Measurements from ENCODE around the gene MCRIP1. TPM values are rescaled to one million over a fixed set of nuclear protein-coding genes. Genes with fewer than 3 reads are reported as not detected.

MCRIP1 gene
- total RNA-seq, 1 experiment from 2014 or later, result 126 TPM

- ATAC-seq (peak; percentile 4), DNase-seq (ENCODE audit: low spot score) (peak; percentile 34)
- Mint-ChIP-seq H3K27me3 (ENCODE audit: low read depth) (no peaks in the 10 kb centered on the region; the same call in 1 of the 2 replicates), H3K27ac (peak overlapping the region; percentile 88), H3K36me3 (peaks cover 2% of the 10 kb centered on the region; the same call in 1 of the 2 replicates), H3K4me3 (peak overlapping the region; percentile 76), H3K4me1 (peaks cover 16% of the 10 kb centered on the region), H3K9me3 (no peaks in the 10 kb centered on the region)
- CTCF ChIA-PET, result interaction anchor here (1.0 to 2.3 kb wide), 28 partner anchors 10 to 186 kb away, joined by 3 to 16 read pairs (median 6); partner anchors contain the start of genes ALYREF, ANAPC11, ARL16 and CENPX
- TF ChIP-seq, protein P1, sequence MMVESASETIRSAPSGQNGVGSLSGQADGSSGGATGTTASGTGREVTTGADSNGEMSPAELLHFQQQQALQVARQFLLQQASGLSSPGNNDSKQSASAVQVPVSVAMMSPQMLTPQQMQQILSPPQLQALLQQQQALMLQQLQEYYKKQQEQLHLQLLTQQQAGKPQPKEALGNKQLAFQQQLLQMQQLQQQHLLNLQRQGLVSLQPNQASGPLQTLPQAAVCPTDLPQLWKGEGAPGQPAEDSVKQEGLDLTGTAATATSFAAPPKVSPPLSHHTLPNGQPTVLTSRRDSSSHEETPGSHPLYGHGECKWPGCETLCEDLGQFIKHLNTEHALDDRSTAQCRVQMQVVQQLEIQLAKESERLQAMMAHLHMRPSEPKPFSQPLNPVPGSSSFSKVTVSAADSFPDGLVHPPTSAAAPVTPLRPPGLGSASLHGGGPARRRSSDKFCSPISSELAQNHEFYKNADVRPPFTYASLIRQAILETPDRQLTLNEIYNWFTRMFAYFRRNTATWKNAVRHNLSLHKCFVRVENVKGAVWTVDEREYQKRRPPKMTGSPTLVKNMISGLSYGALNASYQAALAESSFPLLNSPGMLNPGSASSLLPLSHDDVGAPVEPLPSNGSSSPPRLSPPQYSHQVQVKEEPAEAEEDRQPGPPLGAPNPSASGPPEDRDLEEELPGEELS (CRISPR knock-in tag; IDR thresholded peaks at IDR 0.05), result peak; percentile 15; the same call in 1 of the 2 replicates
- TF ChIP-seq USF2 (CRISPR knock-in tag; IDR thresholded peaks at IDR 0.05), result no peak
- TF ChIP-seq ZNF416 (CRISPR knock-in tag; IDR thresholded peaks at IDR 0.05), result peak; percentile 58; the same call in 1 of the 2 replicates
- 0 out of 2 replicates have a peak, but pooled peaks have one; percentile 23 for TF ChIP-seq E2F4 (CRISPR knock-in tag; IDR thresholded peaks at IDR 0.05; ENCODE audit: borderline replicate concordance, low read depth)
- TF ChIP-seq ZBTB43 (CRISPR knock-in tag; IDR thresholded peaks at IDR 0.05), result no peak
- TF ChIP-seq TP53 (CRISPR knock-in tag; IDR thresholded peaks at IDR 0.05), result 0 out of 2 replicates have a peak, but pooled peaks have one; percentile 72
- POLR2A ChIA-PET, result interaction anchor here (1.2 to 2.6 kb wide), 8 partner anchors 9 to 56 kb away, joined by 3 to 12 read pairs (median 6); partner anchors contain the start of genes ALYREF, ANAPC11, MAFG and NPB
These were observed 37.3 kb upstream of the MCRIP1 start for GRCh38 chr17:81870131-81870980.

GRCh38 chr17:81869221-81870130 lies 36.4 kb upstream of the MCRIP1 start:
- ChIA-PET CTCF (interaction anchor here (0.8 to 2.3 kb wide), 35 partner anchors 9 to 185 kb away, joined by 3 to 16 read pairs (median 6); partner anchors contain the start of genes ALYREF, ANAPC11, ARL16 and CENPX), POLR2A (interaction anchor here (1.2 to 2.6 kb wide), 8 partner anchors 8 to 57 kb away, joined by 3 to 12 read pairs (median 6); partner anchors contain the start of genes ALYREF, ANAPC11, MAFG and NPB)
- peaks cover 16% of the 10 kb centered on the region for H3K4me1 Mint-ChIP-seq
- ATAC-seq (peak; percentile 22), DNase-seq (ENCODE audit: low spot score) (peak; percentile 72)
- H3K9me3 Mint-ChIP-seq, result no peaks in the 10 kb centered on the region
- peak overlapping the region; percentile 76 for H3K4me3 Mint-ChIP-seq
- no peaks in the 10 kb centered on the region; the same call in 1 of the 2 replicates for H3K27me3 Mint-ChIP-seq (ENCODE audit: low read depth)
- H3K36me3 Mint-ChIP-seq, result peaks cover 4% of the 10 kb centered on the region; the same call in 1 of the 2 replicates
- peak overlapping the region; percentile 88 for H3K27ac Mint-ChIP-seq
- TF ChIP-seq ATF1 (CRISPR knock-in tag; IDR thresholded peaks at IDR 0.05) (0 out of 2 replicates have a peak, but pooled peaks have one; percentile 64), CBFB (CRISPR knock-in tag; IDR thresholded peaks at IDR 0.05; ENCODE audit: low read depth) (0 out of 2 replicates have a peak, but pooled peaks have one; percentile 25), NFYB (CRISPR knock-in tag; conservative IDR thresholded peaks at IDR 0.05; ENCODE audit: low read depth) (no peak), FOXJ3 (CRISPR knock-in tag; IDR thresholded peaks at IDR 0.05; ENCODE audit: borderline replicate concordance) (no peak), JAZF1 (CRISPR knock-in tag; IDR thresholded peaks at IDR 0.05) (no peak), ZNF317 (CRISPR knock-in tag; IDR thresholded peaks at IDR 0.05; ENCODE audit: borderline replicate concordance, low read depth) (no peak), TEAD4 (CRISPR knock-in tag; IDR thresholded peaks at IDR 0.05) (no peak)
- TF ChIP-seq, protein P2, sequence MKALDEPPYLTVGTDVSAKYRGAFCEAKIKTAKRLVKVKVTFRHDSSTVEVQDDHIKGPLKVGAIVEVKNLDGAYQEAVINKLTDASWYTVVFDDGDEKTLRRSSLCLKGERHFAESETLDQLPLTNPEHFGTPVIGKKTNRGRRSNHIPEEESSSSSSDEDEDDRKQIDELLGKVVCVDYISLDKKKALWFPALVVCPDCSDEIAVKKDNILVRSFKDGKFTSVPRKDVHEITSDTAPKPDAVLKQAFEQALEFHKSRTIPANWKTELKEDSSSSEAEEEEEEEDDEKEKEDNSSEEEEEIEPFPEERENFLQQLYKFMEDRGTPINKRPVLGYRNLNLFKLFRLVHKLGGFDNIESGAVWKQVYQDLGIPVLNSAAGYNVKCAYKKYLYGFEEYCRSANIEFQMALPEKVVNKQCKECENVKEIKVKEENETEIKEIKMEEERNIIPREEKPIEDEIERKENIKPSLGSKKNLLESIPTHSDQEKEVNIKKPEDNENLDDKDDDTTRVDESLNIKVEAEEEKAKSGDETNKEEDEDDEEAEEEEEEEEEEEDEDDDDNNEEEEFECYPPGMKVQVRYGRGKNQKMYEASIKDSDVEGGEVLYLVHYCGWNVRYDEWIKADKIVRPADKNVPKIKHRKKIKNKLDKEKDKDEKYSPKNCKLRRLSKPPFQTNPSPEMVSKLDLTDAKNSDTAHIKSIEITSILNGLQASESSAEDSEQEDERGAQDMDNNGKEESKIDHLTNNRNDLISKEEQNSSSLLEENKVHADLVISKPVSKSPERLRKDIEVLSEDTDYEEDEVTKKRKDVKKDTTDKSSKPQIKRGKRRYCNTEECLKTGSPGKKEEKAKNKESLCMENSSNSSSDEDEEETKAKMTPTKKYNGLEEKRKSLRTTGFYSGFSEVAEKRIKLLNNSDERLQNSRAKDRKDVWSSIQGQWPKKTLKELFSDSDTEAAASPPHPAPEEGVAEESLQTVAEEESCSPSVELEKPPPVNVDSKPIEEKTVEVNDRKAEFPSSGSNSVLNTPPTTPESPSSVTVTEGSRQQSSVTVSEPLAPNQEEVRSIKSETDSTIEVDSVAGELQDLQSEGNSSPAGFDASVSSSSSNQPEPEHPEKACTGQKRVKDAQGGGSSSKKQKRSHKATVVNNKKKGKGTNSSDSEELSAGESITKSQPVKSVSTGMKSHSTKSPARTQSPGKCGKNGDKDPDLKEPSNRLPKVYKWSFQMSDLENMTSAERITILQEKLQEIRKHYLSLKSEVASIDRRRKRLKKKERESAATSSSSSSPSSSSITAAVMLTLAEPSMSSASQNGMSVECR (CRISPR knock-in tag; IDR thresholded peaks at IDR 0.05; ENCODE audit: borderline replicate concordance), result 0 out of 2 replicates have a peak, but pooled peaks have one; percentile 20
- TF ChIP-seq, protein P3, sequence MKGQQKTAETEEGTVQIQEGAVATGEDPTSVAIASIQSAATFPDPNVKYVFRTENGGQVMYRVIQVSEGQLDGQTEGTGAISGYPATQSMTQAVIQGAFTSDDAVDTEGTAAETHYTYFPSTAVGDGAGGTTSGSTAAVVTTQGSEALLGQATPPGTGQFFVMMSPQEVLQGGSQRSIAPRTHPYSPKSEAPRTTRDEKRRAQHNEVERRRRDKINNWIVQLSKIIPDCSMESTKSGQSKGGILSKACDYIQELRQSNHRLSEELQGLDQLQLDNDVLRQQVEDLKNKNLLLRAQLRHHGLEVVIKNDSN (CRISPR knock-in tag; IDR thresholded peaks at IDR 0.05), result no peak
- TF ChIP-seq, protein P4, sequence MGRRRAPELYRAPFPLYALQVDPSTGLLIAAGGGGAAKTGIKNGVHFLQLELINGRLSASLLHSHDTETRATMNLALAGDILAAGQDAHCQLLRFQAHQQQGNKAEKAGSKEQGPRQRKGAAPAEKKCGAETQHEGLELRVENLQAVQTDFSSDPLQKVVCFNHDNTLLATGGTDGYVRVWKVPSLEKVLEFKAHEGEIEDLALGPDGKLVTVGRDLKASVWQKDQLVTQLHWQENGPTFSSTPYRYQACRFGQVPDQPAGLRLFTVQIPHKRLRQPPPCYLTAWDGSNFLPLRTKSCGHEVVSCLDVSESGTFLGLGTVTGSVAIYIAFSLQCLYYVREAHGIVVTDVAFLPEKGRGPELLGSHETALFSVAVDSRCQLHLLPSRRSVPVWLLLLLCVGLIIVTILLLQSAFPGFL (CRISPR knock-in tag; IDR thresholded peaks at IDR 0.05; ENCODE audit: borderline replicate concordance), result no peak; the same call in 1 of the 2 replicates
